ENCODE data around the gene CENPP. TPM values are rescaled to one million over a fixed set of nuclear protein-coding genes. Genes with fewer than 3 reads are reported as not detected.

The CENPP gene
- total and polyA plus RNA-seq, 4 donors: 0.62 to 8.7 (median 1.3) TPM

DNA sequence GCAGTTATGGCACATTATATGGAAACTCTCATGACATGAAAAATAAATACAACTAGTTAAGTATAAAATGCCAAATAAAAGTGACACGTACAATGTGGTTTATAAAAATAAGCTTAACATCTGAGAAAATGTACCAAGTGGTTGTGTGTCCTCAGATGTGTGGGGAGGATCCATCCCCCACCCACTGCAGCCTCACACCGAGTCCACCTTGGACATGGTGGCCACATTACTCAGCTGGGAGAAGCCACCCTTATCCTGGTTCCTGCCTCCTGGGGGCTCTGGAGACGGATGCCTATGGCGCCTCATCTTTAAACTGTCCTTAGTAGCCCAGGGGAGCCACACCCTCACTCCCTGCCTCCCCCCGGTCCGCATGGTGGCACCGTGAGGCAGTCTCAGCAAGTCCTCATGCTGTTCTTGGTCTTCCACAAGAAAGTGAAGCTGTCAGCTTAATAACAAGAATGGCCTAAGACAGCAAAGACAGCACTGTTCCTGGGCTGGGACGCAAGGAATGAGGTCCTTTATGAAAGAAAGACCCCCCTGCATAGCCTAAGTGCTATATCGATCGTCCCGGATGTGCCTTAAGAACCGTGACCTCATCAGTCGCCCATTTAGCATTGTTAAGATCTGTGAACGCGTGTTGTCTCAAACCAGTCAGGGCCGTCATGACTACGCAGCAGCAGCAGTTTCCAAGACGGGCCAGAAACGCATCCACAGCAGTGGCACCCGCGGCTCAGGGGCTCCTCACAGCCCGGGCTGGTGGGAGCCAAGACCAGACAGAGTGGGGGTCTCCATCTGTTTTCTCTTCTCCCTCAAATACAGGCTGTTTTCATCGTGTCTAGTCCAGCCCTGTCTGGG lies 287.7 kb downstream of the CENPP start:
- H3K9ac ChIP-seq (ENCODE audit: low read depth in 1 of 2, low read length in 2 of 2): no peak overlapping the region
- H3K9me3 ChIP-seq (ENCODE audit: control insufficient read depth in 4 of 4, low read length in 3 of 4): no peaks in the 10 kb centered on the region
- no peak for DNase-seq (ENCODE audit: low spot score)
- peaks cover 3 to 8% (median 4%) of the 10 kb centered on the region in 4 donors for H3K36me3 ChIP-seq (ENCODE audit: control insufficient read depth in 4 of 4, insufficient read depth in 3 of 4, low read depth in 1 of 4, low read length in 3 of 4)
- no peaks in the 10 kb centered on the region for H3K27me3 ChIP-seq (ENCODE audit: control insufficient read depth in 4 of 4, insufficient read depth in 4 of 4, low read length in 3 of 4)
- H3K4me1 ChIP-seq (ENCODE audit: control insufficient read depth in 4 of 4, insufficient read depth in 4 of 4, low read length in 3 of 4): peaks cover 5 to 29% (median 24%) of the 10 kb centered on the region in 4 donors
- TF ChIP-seq EGR1 (IDR thresholded peaks at IDR 0.05; ENCODE audit: low read depth in 2 of 2) (no peak), HNF4G (IDR thresholded peaks at IDR 0.05) (no peak), NR2F2 (IDR thresholded peaks at IDR 0.05) (no peak), RAD21 (IDR thresholded peaks at IDR 0.05) (no peak), HNF4A (conservative IDR thresholded peaks at IDR 0.05) (no peak), FOXA1 (IDR thresholded peaks at IDR 0.05) (no peak)
- TF ChIP-seq, protein P1, sequence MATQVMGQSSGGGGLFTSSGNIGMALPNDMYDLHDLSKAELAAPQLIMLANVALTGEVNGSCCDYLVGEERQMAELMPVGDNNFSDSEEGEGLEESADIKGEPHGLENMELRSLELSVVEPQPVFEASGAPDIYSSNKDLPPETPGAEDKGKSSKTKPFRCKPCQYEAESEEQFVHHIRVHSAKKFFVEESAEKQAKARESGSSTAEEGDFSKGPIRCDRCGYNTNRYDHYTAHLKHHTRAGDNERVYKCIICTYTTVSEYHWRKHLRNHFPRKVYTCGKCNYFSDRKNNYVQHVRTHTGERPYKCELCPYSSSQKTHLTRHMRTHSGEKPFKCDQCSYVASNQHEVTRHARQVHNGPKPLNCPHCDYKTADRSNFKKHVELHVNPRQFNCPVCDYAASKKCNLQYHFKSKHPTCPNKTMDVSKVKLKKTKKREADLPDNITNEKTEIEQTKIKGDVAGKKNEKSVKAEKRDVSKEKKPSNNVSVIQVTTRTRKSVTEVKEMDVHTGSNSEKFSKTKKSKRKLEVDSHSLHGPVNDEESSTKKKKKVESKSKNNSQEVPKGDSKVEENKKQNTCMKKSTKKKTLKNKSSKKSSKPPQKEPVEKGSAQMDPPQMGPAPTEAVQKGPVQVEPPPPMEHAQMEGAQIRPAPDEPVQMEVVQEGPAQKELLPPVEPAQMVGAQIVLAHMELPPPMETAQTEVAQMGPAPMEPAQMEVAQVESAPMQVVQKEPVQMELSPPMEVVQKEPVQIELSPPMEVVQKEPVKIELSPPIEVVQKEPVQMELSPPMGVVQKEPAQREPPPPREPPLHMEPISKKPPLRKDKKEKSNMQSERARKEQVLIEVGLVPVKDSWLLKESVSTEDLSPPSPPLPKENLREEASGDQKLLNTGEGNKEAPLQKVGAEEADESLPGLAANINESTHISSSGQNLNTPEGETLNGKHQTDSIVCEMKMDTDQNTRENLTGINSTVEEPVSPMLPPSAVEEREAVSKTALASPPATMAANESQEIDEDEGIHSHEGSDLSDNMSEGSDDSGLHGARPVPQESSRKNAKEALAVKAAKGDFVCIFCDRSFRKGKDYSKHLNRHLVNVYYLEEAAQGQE (IDR thresholded peaks at IDR 0.05): no peak
- TF ChIP-seq, protein P2, sequence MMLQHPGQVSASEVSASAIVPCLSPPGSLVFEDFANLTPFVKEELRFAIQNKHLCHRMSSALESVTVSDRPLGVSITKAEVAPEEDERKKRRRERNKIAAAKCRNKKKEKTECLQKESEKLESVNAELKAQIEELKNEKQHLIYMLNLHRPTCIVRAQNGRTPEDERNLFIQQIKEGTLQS (IDR thresholded peaks at IDR 0.05): no peak
- WGBS: 98% methylated on average over 23 of the region's 23 CpGs
- no peak overlapping the region for H3K4me3 ChIP-seq (ENCODE audit: low read depth in 1 of 3, low read length in 3 of 3)
- no peak overlapping the region for H3K27ac ChIP-seq (ENCODE audit: low read depth in 1 of 2, low read length in 2 of 2)

DNA sequence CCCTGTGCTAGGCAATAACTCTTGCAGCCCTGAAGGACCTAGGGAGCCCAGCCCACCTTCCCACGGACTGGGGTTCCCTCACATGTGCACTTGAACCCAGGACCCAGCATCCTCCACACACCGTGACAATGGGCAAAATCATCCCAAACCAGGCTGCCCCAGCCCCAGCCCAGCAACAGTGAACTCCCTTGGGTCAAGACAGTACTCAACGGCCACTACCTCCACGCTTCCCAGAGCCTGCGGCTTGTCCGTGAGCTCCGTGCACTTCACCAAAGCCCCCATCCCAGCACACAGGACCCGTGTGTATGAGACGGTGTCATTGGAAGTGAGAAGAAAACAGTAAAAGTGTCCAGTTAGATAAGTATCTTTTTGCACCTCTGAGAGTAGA lies 288.4 kb downstream of the CENPP start:
- Histone ChIP-seq H3K9me3 (ENCODE audit: control insufficient read depth in 4 of 4, low read length in 3 of 4) (no peaks in the 10 kb centered on the region), H3K27ac (ENCODE audit: low read depth in 1 of 2, low read length in 2 of 2) (no peak overlapping the region), H3K27me3 (ENCODE audit: control insufficient read depth in 4 of 4, insufficient read depth in 4 of 4, low read length in 3 of 4) (no peaks in the 10 kb centered on the region), H3K36me3 (ENCODE audit: control insufficient read depth in 4 of 4, insufficient read depth in 3 of 4, low read depth in 1 of 4, low read length in 3 of 4) (peaks cover 3 to 8% (median 4%) of the 10 kb centered on the region in 4 donors), H3K4me1 (ENCODE audit: control insufficient read depth in 4 of 4, insufficient read depth in 4 of 4, low read length in 3 of 4) (peaks cover 5 to 35% (median 30%) of the 10 kb centered on the region in 4 donors), H3K9ac (ENCODE audit: low read depth in 1 of 2, low read length in 2 of 2) (no peak overlapping the region), H3K4me3 (ENCODE audit: low read depth in 1 of 3, low read length in 3 of 3) (no peak overlapping the region)
- TF ChIP-seq EGR1 (IDR thresholded peaks at IDR 0.05; ENCODE audit: low read depth in 2 of 2): no peak
- TF ChIP-seq RXRA (IDR thresholded peaks at IDR 0.05): no peak
- TF ChIP-seq, protein P3, sequence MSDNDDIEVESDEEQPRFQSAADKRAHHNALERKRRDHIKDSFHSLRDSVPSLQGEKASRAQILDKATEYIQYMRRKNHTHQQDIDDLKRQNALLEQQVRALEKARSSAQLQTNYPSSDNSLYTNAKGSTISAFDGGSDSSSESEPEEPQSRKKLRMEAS (IDR thresholded peaks at IDR 0.05): no peak
- TF ChIP-seq, protein P1 (IDR thresholded peaks at IDR 0.05): no peak
- TF ChIP-seq, protein P2 (IDR thresholded peaks at IDR 0.05): no peak
- no peak for DNase-seq (ENCODE audit: low spot score)
- 97% methylated on average over 9 of the region's 9 CpGs for WGBS
